ENCODE data around the gene CSF1R.

The CSF1R gene

DNA sequence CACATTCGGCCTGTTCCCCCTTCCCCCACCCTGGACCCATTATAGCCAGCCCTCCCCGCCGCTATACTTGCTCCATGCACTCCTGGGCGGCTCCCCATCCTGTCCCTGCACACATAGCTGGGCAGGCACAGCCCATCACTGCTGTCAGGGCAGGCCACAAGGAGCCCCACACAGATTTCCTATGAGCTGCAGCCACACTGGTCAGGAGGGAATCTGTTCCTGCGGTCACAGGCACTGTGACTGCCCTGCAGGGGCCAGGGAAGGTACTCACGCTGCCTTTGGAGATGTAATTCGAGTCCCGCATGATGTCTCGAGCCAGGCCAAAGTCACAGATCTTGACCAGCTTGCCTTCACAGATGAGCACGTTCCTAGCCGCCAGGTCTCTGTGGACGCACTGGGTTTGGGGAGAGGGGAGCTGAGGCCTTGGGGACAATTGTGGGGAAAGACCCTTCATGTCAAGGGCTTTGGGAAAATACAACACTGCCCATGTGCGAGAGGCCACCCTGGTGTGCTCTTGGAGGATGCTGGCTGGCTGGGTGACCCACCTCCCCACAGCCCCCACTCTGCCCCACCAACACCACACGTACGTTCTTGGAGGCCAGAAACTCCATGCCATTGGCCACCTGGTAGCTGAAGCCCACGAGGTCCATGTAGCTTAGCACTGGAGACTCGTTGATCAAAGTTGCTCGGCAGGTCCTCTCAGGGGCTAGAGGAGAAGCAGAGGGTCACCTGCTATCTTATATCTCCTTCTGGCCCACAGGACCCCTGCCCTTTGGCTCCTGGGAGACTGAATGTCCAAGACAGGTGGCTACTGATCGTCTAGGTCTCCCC is 34.5 kb upstream of the CSF1R start:
- DNase-seq, result no peak

DNA sequence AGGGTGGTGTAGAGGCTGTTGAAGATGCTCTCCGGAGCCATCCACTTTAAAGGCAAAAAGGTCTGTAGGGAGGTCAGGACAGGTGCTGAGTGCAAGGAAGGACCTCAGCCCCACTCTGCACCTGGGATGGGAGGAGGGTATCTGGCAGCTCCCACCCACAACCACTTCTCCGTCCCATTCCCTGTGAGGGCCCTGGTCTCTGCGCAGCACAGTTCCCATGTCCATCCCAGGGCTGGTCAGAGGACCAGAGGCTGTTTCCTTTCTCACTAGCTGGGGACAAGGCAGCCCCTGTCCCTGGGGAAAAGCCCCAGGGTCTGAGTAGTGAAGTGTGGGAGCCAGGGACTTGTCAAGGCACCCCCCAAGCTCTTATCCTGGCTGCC is 33.7 kb upstream of the CSF1R start:
- no peak for DNase-seq

DNA sequence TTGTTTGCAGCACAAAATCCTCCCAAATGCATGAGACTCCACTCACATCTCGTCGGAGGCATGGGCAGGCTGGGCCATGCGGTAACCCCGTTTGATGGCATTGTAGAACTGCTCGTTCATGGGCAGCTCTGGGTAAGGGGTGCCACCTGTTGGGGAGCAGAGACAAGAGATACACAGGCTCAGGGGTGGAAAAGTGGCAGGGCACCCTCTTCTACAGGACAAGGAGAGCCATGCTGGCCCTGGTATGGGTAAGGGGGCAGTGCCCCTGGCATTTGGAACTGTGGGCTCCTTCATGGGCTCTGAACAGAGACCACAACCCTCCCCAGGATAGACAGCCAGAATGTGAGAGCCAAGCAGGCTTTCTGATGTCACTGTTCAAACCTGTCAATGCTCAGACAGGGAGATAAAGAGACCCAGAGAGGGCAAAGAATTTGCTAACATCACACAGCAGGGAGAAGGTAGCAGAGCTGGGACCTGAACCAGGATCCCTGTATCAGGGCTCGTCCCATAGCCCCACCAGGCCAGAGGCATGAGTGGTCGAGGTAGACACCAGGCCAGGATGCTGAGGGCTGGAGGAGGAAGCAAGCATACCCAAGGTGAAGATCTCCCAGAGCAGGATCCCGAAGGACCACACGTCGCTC is 33.2 kb upstream of the CSF1R start:
- DNase-seq, result no peak

DNA sequence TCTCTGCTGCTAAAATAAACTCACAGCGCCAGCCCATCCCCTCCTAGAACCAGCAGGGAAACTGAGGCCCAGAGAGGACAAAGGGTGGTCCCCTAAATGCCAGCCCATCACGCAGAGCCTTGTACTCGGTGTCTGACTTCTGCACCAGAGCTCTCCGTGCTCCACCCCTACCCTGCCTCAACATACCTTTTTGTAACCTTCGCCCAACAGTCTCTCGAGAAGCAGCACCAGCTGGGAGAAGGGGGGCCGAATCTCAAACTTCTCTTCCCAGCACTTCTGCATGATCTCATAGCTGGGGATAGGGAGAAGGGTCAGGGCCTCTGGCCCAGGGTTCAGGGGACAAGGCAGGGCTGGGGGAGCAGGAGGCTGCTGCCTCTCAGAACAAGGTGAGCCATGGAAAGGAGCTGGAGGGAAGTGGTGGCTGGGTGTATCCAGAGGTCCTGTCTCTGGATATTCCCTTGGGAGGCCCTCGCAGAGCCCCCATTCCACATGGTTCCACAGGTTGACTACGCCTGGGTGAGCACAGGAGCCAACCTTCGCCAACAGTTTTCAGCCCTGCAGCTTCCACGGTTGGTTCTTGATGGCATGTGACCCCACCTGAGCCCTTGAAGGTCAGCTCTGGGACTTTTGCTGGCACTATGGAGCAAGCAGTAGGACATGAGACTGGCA is 32.3 kb upstream of the CSF1R start:
- no peak for DNase-seq

DNA sequence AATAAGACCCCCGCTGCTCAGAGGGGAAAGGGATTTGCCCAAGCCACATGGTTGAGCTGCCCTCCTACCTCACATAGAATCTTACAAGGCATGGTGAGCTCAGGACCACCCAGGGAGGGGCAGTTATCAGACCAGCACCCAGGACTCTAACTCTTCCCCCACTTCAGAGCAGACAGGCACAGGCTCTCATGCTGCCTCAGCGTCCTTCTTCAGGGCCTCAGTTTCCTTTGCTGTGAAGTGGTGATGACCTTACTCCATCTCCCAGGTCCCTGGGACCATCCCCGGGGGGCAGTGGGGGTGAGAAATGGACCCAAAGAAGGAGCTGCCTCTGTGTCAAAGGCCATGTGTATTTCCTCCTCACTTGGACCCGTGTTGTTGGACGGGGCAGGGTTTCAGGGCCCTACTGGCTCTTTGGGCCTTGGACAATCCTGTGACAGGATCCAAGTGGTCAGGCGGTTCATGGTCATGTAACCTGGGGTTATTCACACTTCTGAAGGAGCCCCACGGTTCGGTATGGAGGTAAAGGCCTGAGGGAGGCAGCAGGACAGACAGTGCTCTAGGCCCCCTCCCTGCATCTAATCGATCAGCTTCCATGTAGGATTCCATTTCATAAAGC is 31.7 kb upstream of the CSF1R start:
- no peak for DNase-seq

DNA sequence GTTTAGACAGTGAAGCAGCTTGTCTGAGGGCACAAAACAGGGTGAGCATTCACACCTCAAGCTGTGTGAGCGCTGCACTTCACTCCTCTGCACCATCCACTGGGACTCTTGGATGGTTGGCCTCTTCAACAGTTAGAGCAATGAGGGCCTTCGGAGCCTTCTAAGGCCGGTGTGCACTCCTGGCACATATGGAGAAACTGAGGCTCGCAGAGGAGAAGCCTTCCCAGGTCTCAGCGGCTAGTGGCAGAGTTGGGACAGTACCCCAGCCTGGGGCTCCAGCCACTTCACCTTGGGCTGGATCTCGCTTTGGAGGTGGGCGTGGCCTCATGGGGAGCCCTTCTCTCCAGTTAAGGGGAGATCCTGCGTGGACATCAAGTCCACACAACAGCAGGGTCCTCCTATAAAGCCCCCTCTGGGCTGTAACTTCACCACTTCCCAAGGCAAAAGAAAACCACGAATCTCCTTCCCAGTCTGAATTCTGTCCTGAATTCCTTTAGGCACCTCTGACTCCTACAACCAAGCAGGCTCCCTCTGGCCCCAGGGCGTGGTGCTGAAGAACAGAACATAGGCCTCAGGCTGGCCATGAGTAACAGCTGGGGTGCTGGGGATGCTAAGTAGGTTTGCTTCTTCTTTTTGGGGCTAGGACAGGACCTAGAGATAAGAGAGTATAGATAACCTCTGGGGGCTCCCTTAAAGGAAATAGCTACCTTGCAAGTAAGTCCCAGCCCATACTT is 30.5 kb upstream of the CSF1R start:
- no peak for DNase-seq

DNA sequence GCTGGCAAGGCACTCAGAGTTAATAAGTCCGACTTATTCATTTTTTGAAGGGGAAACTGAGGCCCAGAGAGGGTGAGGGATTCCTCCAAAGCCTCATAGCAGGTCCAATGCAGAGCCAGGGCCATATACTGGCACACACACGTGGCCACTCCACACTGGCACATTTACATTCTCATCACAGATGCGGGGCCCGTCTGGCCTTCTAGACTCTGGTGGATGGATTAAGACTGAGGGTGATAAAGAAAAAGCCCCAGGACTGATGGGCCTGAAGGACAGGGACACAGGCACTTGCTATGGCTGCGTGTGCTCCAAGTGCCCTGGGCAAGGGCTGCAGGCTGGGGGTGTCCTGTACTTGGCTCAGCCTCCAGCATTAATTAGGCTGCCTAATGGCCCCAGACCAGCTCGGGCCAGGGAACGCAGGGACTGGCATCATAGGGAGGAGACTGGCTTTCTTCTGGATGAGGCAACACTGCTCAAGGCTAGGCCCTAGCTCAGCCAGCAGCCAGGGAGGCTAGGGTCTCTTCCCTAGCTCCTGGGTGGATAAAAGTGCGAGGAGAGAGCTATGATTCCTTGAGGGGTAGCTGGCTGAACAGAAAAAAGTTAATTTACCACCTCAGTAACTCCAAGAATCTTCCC is 28.5 kb upstream of the CSF1R start:
- DNase-seq, result no peak

DNA sequence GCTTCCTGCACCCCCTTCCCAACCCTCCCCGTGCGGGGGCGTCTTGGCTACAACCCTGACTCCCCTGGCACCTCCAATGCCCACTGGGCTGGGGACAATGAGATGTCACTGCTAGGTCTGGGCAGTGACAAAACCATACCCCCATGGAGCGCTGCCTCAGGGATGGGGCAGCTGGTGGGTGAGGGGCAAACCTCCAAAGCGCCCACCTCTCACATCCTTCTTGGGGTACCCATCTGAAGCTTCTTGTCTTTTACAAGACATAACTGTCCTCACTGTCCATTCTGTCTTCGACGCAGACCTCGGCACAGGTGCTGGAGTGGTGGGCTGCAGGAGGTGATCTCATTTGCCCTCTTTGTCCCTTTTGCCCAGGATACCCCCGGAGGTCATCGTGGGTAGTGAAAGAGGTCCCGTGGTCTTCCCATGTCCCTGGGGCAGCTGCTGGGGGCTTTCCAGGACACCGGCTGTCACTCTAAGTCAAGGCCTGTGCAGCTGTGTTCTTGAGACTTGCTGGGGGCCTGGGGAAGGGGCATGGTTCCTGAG is 27.8 kb upstream of the CSF1R start:
- DNase-seq, result no peak

DNA sequence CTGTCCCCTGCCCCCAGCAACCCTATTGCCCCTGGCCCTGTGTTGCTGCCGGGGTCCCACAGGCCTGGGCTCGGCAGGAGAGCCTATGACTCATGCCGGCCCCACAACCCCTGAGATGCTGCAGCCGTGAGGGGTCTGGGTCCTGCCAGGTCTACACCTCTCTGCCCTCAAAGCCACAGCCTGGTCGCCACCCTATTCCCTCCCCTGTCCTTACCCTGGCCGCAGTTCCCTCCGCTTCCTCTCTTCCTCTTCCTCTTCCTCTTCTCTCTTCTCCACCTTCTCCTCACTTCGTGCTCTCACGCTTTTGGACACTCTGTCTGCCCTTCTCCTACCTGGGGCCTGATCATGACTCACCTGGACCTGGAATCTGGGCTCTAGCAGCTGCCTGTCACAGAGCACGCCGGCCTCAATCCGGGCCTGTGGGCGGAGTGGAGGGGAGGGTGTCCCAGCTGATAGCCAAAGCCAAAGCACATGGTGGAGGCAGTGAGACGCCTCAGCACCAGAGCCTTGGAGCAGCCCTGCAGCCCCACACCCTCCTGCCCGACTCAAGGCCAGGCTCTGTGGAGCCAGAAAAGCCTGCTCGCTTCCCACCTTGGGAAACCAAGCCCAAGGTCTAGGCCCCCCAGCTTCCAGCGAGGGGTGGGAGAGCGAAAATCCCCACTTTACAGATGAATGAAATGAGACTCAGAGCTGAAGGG is 26.8 kb upstream of the CSF1R start:
- DNase-seq, result no peak

DNA sequence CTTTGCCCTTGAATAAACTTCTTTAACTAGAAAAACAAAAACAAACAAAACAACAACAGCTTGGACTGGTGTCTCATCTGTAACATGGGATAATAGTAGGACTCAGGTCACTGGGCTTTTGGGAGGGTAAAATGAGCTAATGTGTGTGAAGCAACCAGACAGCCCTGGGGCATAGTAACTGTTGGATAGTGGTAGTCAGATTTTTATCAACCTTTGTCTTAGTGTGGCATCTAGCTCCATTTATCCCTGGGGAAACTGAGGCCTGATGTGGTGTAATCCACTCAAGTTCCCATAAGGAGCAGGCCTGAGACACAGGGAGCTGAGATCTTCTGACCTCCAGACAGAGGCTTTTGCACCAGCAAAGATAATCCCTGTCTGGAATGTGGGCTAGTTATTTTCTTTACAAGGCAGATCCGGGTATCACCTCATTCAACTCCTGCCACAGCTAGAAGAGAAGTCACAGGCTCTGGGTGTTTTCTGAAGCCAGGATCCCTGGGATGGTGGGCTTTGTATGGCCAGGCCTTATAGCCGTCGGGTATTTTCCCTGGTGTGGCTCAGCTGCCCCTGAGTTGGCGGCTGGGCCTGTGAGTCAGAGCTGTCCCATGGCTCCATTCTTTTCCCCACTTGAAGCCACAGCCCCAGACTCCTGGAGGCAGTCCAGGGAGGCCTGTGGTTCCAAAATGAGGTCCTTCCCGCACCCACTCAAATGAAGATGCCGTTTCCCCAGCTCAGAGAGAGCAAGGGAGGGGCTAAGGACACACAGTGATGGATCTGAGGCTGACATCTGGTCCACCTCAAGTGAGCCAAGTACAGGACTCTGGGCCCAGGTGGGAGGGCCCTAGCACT is 26.1 kb upstream of the CSF1R start:
- DNase-seq, result no peak

DNA sequence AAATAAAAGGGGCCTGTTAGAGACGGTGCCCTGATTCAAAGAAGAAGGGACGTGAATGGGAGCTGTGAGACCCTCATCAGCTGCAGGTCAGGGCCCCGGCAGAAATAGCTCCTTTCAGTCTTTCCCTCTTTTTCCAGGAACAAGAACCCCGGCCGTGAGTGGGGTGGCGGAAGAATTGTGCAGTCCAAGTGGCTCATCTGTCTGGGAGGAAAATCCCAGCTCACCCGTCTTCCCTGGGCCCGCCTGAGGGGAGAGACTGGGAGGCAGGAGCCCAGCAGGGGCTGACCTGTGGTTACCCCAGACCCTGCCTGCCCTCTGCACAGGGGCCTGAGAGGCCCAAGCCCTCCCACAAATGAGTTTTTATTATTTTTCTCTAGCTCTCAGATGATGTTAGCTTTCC is 24.8 kb upstream of the CSF1R start:
- no peak for DNase-seq

DNA sequence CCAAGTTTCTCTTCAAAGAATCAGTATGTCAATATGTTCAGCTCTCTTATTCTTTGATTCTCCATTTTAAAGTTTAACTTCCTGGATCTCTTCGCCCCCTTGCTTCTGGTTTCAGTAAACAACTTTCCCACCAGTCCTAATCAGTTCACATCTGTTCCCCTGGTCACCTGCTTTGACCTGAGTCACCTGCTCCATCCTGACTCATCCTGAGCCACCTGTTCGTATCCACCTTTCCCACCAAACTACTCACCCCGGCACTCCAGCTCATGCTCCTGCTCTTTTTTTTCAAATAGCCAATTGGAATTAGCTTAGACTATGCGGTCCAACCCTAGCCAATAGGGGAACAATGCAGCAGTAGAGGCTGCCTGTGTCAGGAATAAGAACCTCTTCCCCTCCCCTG is 23.6 kb upstream of the CSF1R start:
- no peak for DNase-seq

DNA sequence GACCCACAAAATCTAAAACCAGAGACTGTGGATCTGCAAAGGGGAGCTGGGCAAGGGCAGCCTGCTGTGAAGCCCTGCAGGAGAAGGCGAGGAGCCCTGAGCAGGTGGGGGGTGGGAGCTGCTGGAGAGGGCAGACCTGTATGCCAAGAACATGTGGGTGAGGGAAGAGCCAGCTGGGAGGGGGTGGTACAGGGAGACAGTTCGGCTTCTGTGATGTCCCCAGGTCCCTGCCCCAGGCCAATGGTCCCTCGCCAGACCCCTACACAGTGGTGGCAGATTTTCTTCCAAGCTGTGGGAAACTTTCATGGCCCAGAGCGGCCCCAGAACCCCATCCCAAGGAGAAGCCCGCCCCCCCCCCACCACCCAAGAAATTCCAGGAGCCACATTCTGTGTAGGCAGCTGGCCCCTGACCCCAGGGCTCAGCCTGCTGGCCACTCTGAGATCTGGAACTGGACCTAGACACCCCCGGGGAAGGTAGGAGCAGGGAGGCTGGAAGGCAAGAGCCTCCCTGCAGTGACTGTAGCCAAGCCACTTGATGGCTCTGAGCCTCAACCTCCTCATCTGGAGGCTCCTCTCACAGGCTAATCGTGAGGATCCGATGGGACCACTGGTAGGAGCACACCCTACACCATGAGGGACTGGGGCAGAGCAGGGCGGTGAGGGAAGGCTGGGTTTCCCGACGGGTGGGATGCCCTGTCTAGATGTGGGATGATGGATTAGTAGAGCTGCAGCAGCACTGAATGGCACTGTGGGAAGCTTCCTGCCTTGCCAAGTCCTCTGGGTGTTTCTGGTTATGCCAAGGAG is 22.6 kb upstream of the CSF1R start:
- no peak for DNase-seq

DNA sequence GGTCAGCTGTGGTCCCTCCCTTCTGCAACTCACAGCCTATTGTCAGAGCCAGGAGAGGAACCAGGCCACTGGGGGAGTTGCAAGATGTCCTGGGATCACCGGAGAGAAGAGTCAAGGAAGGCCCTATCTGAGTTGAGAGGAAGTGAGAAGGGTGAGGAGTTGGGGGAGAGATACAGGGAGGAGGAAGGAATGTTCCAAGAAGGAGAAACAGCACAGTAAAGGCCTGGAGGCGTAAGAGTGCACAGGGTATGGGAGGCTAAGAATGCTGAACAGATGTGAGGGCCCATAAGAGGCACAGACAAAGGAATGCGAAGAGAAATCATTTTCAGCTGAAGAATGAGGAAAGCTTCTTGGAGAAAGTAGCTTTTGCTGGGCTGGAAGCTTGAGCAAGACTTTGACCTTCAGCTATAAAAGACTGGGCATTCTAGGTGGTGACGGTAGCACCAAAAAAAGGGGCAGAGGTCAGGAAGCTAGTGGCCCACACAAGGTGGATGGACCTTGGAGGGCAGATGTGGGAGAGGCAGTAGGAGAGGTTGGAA is 21.6 kb upstream of the CSF1R start:
- DNase-seq, result no peak

DNA sequence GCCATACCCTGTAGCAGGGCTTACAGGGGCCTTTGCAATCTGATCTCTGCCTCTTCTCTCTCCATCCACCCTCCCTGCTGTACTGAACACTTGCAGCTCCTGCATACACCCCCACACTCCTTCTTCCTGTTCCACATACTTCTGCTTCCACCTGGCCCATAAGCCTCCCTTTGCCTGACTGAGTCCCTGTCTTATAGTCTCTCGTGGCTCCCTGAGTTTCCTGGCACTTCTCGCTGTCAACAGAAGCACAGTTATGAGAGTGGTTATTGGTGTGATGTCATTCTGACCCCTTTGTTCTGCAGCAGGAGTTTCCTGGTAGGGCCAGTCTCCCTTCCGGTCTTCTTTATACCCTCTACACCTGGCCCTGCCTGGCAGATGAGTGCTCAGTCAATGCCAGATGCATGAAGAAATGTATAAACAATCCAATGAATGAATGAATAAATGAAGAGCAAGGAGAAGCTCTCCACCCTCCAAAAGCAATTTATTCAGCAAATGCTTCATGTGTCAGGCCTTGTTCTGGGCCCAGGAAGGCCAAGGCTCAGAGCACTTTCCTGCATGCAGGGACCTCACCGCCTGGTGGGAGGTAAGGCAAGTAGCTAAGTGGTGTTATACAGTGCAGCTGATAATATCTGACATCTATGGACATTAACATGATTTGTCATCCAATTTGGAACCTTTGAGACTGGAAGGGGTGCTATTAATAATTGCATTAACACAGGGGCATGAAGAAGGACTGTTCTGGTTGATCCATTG is 20.5 kb upstream of the CSF1R start:
- DNase-seq, result no peak

DNA sequence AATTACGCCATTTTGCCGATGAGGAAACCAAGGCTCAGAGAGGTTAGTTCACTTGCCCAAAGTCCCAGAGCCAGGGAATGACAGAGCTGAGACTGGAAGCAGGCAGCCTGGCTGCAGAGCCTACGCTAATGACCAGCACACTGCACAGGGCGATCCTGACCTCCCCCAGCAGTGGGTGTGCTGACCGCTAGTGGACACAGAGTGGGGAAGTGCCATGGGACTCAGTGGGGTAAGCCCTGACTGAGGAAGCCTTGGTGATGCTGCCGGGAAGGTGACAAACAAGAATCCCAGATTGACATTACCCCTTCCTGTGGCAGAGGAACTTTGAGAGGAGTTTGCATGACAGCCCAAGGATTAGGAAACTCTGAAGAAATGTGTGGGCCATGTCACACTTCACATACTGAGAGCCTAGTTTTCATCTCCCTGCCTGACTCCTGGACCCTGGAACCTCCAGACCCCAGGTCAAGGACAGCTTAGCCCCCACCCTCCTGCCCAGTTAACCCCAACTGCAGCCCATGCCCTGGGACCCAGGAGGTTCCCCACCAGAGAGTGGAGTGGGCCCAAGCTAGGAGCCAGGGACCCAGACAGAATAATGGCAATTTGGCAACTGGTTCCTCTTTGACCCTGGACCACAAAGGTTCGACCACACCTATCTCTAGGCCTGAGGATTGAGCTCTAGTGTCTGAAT is 19.7 kb upstream of the CSF1R start:
- no peak for DNase-seq

DNA sequence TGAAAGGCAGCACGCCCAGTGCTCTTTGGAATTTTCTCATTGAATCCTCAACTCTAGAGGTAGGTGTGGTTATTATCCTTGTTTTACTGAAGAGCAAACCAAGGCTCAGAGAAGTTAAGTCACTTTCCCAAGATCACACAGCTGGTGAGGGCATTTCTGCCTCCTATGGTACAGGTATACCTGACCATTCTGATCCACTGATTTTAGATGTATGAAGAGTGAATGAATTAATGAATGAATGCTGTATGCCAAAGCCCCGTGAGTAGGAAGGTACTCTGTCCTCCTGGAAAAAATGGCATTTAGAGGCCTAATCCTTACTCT is 18.2 kb upstream of the CSF1R start:
- no peak for DNase-seq

All from activated CD8-positive, alpha-beta memory T cell treated with anti-CD3 and anti-CD28 coated beads, Interleukin-2, amount 50 U/mL, for 4 hours (primary cell).